LoVo (cell line): ENCODE data around the gene SPAG16.

Source experiments
- DNase-seq: peaks from one replicate; pipeline ENCODE4 v3.0.0-alpha.2; 2016; ENCODE audit warnings: low spot score

SPAG16 gene

DNA sequence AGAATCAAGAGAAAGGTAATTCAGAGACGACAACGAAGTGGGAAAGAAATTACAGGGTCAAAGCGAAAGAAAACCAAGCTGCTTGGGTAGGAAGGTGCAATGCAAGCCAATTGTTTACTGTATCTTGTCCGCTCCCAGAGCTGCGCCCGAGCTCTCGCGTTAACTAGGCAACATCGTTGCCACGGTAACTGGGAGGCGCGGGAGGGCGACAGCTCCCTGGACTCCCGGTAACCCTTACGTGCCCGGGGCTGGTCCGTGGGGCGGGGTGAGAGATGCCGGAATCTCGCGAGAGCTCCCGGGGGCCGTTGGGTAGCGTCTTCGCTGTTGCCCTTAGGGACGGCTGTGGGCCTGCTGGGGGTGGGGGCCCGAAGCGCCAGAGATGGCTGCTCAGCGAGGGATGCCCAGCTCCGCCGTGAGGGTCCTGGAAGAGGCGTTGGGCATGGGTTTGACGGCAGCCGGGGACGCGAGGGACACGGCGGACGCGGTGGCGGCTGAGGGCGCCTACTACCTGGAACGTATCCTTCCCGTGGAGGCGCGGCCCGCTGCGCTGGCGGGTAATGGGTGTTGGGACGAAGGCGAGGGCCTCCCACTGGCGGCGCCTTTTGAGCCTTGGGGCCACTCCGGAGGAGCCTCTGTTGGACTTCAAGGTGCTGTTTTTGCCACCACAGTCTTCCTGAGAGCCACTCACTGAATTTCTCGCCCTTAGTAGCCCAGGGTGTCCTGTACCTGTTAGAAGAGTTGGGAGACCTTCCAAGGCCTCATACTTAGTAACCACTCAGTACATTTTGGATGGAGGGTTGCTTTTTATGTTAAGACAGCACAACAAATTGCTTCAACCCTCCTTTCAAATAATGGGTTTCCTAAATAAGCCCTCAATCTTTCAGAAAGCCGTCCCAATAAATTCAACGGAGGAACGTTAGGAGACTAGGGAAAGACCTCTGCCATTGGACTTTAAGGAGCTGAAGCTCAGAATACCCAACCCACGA is at the start of gene SPAG16:
TSS of gene SPAG16 (plus strand) at position 360 of the 986 bp plus-strand sequence.
- DNase-seq, result peak; percentile 97

DNA sequence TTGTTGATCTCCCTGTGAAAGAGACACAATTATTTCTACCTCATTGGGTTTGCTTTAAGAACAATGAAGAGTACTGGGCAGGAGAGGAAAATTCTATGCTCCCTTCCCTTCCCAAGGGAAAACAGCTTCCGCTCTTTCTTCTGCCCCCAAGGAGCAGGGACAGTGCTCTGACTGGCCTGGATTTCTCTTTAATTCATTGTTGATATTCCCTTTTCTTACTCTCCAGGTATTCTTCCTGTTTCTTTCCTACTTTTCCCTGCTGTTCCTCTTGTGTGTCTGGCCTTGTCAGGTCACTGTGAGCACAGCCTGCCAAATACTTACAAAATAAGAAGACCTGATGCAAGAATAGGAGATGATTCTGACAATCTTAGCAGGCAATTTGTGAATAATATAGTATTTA is 49.6 kb upstream of the SPAG16 start:
- DNase-seq, result no peak

DNA sequence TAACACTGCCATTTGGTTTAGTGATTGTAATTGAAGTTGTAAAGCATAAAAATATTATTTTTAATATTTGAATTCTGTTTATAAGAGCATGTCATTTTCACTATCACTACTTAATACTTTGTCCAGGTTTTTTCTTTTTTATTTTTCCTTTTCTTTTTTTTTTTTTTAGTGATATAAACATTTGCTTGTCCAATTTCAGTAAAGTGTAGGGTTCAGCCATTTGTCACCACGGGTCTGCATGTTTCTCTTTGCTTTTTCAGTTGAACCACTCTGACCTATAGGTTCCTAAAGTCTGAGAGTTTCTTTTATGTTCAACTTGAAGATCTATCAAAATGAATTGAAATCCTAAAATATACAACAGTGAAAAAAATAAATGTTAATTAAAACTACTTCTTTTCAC is 48.5 kb upstream of the SPAG16 start:
- no peak for DNase-seq

DNA sequence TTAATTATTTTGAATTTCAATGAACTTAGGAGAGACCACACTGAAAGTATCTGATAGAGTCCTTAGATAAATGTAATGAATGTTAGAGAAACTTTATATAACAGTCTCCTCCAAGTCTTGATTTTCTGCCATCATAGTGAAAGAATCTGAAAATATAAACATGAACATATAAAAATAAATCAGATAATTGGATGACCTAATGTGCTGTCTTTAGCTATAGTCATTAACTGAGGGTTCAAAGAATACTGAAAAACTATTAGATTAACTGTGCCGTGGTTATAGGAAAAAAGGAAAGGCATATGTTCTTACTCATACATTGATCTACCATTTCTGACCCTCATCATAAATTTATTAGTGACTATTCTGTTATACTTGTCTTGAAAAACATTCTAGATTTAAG is 47.0 kb upstream of the SPAG16 start:
- no peak for DNase-seq

DNA sequence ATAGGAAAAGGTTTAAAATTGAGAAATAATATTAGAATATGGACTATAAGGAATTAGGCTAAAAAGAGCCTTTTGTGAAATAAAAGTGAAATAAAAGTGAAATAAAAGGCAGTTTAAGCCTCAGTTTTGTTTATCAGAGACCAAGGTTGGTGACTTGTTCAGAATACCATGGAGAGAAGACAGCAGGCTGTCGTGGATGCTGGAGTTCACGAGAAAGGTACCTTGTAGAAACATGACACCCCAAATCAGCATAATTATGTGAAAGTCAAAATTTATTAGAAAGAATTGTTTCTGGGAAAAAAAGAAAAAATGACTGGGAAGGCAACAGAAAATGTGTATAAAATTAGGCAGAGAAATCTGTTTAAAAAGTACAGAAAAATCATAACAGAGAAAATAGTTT is 46.5 kb upstream of the SPAG16 start:
- DNase-seq, result no peak

DNA sequence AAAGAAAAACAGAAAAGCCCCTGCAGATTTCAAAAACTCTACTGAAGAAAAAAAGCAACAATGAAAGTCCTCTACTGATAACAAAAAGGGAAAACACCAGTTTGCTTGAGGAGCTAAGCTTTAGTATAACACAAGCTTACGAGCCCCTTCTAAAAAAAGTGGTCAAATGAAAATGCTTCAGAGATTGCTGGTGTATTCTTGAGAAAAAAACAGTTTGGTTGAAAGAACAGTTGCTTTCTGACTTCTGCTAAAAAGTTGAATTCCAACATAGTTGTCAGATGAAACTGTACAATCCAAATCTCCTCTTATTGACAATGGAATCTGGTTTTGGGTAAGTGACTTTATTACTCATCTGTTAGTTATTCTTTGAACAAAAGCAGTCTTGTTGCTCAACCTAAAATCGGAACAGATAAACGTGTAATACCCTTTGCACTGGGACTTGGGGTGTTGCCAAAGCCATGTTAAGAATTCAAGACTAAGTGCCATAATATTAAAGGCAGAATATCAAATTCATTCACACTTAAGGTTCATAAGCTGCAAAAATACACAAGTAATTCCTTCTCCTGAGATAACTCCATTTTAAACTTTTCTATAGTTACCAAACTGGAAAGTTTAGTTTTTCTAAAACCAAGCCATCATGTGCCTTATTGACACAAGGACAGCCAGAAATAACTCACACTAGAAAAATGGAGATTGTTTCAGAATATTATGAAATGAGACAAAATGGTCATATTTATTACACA is 45.3 kb upstream of the SPAG16 start:
- DNase-seq, result no peak

DNA sequence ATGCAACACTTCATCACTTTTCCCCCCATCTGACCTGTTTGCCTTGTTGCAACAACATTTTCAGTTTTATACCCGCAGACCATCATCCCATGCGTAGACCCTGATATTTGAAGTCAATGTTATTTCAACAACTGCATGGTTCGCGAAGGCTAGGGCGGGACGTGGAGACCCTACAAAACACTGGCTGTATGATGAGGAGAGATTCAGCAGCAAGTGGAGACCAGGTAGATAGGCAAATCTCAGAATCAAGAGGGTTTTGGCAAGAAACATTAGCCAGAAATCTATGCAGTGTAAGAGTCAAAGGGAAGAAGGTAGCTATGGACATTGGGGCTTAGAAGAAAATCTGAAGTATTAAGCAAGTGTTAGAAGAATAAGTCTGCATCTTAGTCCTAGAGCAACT is 42.4 kb upstream of the SPAG16 start:
- DNase-seq, result no peak

DNA sequence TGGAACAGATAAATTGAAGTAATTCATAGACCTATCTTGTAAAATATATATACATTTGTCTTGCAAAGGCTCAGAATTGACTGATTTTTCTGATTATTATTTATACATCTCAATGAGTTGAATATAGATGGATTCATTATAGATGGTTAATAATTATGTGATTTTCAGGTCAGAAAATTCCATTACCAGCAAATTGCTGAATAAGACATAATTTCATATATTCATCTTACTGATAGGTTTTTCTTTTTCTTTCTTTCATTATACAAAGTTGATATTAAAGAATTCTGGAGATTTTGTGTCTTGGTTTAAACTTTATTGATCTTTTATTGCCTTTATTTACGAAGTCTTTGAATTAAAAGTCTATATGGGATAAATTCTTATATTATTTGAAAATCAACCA is 41.6 kb upstream of the SPAG16 start:
- no peak for DNase-seq

DNA sequence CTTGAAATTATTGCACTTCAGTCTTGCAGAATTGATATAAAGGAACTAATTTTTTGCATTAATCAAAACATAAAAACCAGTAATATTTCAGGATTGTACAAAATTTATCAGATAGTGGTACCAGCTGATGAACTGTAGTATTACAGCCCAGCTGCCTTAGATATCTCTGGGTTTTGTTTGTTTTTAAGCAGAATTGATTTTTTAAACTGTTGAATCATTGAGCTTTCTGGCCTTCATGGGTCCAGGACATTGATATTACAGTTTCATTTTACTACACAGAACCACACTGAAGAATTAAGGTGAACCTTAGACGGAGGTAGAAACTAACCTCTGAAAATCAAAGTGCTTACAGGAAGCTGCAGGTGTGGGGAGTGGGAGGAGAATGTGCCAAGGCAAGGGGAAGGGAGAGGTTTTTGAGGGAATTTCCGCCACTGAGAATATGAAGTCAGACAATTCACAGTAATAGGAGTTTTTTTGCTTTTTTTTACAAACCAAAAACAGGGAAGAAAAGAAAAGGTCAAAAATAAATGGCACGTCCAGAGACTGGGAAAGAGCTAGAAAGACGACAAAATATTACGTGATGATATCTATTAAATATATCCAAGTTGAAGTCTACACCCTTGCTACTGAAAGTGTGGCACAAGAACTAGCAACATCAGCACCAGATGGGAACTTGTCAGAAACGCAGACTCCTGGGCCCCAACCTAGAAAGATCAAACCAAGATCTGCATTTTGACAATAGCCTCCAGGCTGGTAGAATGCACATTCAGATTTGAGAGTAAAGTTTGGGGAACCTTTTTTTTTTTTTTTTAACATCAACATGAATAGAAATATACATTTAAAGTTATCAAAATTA is 40.8 kb upstream of the SPAG16 start:
- DNase-seq, result no peak

DNA sequence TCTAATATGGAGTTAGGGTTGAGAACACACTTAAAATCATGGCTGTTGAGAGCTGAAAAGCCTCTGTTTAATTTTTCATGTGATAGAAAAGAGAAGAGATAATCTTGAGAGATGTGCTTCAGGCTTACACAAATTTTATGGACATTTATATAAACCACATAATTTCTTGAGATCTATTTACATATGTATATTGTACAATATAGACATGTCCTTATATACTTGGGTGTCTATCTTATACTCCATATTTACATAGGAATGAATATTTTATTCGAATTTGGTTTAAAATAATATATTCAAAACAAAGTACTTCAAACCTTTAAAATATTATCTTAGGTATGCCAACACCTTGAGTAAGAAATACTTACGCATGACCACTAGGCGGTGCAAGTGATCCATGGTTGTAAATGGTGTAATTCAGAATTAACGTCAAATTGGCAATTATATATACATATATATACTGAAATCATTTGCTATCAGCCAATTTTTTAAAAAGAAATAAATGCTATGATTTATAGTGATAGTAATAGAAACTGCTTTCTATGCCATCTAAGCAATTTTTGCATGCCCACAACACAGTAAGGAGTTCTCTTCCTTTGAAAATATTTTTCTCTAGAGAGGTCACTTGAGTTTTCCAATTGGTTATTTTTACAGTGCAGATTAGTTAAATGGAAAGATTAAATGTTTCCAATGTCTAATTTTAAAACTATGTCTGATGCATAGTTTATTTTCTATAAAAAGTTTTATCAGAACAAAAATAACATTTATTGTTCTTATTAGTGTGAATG is 37.6 kb upstream of the SPAG16 start:
- DNase-seq, result peak; percentile 53

DNA sequence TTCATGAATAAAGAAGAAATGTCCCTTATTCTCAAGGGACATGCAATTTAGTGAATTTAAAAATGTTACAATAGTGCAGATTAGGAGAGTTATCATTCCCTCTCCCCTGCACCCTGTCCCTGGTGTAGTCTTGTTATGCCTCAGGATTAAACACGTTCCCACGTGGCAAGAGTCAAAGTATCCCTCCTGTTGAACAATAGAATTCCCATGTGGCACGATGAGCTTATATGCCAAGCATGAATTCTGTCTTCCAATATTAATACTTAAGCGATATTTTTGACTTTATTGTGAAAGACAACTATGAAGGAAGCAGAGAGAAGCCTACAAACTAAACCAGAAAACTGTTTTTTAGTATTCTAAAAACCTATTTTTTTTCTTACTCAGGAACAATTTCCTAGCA is 36.7 kb upstream of the SPAG16 start:
- no peak for DNase-seq

DNA sequence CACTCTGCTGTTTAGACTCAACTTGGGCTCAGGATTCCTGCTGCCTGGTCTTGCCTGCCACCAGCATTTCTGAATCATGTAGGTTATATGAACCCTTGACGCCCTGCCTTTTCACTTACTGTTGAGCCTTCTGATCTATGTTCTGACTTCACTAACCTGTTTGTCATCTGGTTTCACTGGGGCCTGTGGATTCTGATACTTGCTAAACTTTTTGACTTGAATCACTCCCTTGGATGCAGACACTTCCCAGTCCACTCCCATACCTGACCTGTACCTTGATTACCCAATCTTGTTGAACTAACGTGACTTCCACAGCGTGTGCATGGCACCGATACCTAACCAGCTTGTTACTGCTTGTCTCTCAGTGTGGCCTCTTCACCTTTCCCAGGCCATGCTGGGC is 35.6 kb upstream of the SPAG16 start:
- DNase-seq, result no peak

DNA sequence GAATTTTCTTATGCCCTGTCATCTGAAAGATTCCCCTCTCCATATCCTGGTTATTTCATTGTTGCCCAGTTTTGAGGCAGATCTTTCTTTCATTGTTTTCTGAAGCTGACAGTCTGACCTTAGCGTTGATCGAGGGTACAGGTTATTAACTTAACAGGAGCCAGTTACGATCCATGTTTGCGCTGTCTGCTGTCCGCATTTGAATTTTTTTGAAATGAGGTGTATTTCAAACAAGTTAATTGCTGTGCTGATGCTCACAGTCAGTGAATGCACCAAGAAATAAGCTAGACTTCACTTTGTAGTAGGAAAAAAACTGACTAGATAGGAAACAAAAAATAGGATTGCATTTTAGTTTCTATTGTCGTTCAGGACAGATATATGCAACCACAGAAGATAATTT is 34.8 kb upstream of the SPAG16 start:
- no peak for DNase-seq

DNA sequence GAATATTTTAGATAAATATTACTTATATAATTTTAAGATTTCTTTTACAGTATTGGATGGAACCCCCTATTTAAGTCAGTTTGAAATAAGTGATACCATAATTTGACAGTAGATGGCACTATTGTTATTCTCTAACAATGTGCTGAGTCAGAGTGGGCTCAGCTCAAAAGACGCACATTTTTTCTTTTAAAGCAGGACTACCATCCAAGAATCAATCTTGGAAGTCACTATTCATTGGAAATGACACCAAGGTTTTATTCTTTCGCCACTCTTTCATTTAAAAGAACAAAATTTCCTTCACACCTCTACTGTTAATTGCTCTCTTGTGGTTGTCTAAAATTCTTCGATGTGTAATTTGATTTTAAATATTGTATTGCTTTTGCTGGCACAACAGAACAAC is 32.6 kb upstream of the SPAG16 start:
- peak; percentile 59 for DNase-seq

DNA sequence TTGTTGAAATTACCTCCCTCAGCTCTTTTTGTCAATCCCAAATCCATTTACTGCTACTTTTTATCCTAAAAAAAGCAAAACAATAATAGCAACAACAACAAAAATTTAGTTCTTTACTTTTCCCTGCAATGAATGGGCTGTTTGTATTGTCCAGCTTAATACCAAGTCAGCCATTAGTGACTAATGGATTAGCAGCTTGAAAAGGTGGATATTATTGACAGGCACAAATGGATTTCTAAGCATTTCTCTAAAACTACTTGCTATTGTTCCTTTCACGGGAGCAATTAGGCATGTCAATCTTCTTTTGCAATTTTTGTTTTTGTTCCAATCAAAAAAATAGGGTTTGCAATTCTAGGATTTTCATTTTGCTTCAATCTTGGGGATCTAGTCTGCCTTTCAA is 32.1 kb upstream of the SPAG16 start:
- DNase-seq, result no peak

DNA sequence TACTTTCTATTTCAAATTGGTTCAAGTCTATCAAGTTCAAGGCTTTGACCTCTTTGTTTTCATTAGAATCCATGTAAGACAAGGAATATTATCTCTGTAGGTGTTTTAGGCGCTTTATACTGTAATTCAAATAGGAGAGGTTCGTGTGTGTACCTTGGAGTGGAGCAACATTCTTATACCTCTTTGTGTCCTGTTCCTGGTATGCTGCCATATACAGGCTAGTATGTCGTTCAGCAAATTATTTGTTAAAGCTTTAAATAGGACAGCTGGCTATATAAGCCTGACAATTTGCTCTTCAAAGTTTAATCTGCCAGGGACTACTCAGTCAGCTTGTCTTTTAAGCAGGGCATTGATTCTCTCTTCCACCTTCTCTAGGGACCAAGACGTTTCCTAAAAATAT is 31.1 kb upstream of the SPAG16 start:
- DNase-seq, result no peak

DNA sequence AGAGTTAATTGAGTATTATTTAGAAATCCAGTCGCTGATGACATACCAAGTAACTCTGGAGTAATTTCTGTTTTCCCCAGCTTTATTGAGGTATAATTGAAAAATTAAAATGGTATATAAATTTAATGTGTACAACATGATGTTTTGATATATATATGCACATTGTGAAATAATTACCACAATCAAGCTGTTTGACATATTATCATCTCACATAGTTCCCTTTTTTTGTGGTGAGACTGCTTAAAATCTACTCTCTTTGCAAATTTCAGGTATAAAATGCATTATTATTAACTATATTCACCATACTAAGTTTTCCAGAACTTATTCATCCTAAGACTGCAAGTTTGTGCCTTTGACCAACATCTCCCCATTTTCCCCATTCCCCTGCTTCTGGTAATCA is 25.0 kb upstream of the SPAG16 start:
- DNase-seq, result no peak

DNA sequence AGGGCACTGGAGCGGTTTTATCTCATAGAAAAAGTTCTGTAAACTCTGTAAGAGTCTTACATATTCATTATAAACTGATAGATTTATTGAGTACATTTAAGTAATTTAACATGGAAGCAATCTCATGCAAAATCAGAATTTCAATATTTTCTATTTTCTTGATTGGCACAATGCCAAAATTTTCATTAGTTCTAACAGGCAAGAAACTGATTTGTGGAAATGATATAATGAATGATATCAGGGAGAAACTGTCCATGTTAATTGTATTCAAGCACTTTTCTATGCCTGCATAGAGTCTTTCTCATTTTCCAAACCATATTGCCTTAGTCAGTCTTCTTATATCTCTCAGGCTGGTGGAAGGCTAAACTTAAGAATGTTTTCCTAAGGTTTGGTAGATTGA is 23.0 kb upstream of the SPAG16 start:
- DNase-seq, result no peak

DNA sequence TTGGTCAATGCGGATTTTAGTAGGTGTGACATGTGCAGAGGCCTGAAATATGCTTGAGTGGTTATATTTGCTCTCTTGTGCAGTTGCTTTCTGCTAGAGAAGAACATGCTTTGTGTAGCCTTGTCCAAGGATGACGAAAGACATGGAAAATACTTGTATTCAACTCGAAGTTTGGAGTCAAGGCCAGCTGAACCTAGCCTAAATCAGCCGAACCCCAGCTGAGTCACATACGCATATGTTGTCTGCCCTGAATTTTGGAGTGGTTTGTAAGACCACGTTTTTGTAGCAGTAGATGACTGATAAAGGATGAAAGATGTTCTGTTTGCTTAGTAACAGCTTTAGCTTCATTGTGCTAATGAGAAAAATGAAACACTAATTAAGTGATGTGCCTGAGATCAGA is 22.5 kb upstream of the SPAG16 start:
- DNase-seq, result no peak

DNA sequence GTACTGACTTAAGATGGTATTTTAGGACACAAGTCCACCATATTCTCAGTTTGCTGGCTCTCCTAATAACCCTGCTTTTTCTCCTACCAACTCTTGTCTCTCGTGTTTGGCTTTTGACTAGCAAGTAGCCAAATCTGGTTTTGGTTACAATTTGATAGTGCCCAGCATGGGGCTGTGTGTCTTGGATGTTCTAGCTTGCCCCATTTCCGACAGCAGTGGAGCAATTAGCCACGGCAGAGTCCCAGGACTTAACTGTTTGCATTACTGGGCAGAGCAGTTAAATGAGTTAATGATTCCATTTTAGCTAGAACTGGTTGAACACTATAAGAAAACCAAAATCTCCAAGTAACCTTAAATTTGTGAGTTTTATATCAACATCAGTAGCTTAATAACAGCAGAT is 18.6 kb upstream of the SPAG16 start:
- no peak for DNase-seq

DNA sequence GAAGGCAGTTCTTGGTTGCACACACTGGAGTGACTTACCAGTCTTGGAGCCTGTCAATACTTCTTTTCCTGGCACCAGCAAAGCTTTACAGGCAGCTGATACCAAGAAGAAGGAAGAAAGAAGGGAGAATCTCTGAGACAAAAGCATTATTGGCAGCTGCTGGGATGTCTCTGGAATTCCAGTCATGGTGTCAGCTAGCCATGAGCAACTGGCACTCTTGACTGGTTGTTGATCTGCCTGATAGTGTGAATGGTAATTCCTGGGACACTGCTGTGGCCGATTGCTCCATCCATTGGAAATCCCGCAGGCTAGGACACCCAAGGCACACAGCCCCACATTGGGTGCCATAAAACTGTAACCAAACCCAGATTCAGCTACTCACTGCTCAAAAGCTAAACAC is 17.8 kb upstream of the SPAG16 start:
- no peak for DNase-seq

DNA sequence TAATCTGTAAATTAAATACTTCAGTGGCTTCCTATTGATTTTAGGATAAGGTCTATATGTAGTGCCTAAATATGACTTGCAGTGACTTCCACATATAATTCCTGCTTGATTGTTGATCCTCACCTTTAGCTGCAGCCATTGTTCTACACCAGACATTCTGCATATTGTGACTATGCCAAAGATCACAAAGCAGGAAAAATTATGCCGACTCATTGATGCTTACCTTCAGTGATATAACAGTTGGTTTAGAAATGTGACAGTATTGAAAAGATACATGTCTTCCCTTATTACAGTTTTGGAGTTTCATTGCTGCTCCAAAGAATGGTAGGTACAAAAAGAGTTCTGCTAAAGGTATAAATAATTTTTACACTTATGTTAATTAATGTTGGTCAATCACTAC is 12.3 kb upstream of the SPAG16 start:
- DNase-seq, result no peak
